ENCODE results near the gene TTC16. TPM values are rescaled to one million over a fixed set of nuclear protein-coding genes. Genes with fewer than 3 reads are reported as not detected.

Gene TTC16
- total and polyA plus RNA-seq, 7 donors = 0.01 to 0.10 (median 0.03) TPM; not detected in 4

DNA sequence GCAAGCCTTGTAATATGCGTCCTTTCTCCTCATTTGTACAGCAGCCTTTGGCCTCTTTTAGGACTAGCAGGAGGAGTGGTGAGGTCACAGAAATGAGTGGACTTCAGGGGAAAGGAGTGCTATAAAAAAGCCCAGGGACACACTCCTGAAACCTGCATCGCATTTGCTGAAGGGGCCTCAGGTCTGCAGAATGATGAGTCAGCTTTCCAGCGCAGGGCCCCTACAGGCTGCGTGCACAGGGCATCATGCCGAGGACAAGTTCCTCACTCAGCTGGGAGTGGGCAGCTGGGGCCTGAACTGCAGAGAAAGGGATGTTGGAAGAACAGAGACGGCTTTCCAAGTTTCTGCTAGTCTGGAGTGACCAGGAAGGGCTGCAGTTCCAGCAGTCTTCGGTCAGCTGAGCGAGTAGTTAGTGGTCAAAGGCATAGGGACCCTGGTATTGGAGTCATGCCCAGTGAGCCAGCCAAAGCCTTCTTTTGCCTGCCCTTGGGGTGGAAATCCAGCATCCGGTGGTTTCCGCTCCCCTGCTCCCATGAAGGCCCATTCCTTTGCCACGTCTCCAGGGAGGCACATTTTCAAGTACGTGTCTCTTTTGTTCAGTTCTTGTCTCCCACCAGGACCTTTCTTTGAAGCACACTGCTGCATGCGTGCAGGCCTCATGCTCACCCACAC, 26.4 kb upstream of the TTC16 start:
- H3K9me3 ChIP-seq = no peaks in the 10 kb centered on the region
- no peaks in the 10 kb centered on the region for H3K27me3 ChIP-seq (ENCODE audit: insufficient read depth in 3 of 3, low read length in 2 of 3)
- WGBS, 3 donors = 92 to 94% (median 93%) methylated on average over 13 of the region's 13 CpGs
- no peak overlapping the region for H3K4me3 ChIP-seq
- no peak for DNase-seq
- intact Hi-C loops (cut with DNase I) = no loop called here
- H3K4me1 ChIP-seq = no peaks in the 10 kb centered on the region
- TF ChIP-seq, protein P1, sequence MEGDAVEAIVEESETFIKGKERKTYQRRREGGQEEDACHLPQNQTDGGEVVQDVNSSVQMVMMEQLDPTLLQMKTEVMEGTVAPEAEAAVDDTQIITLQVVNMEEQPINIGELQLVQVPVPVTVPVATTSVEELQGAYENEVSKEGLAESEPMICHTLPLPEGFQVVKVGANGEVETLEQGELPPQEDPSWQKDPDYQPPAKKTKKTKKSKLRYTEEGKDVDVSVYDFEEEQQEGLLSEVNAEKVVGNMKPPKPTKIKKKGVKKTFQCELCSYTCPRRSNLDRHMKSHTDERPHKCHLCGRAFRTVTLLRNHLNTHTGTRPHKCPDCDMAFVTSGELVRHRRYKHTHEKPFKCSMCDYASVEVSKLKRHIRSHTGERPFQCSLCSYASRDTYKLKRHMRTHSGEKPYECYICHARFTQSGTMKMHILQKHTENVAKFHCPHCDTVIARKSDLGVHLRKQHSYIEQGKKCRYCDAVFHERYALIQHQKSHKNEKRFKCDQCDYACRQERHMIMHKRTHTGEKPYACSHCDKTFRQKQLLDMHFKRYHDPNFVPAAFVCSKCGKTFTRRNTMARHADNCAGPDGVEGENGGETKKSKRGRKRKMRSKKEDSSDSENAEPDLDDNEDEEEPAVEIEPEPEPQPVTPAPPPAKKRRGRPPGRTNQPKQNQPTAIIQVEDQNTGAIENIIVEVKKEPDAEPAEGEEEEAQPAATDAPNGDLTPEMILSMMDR (IDR thresholded peaks at IDR 0.05) = no peak
- H3K36me3 ChIP-seq (ENCODE audit: insufficient read depth in 1 of 2, low read depth in 1 of 2) = peaks cover 0 to 23% of the 10 kb centered on the region in 2 donors
- H3K27ac ChIP-seq = no peak overlapping the region
- no peak for ATAC-seq

DNA sequence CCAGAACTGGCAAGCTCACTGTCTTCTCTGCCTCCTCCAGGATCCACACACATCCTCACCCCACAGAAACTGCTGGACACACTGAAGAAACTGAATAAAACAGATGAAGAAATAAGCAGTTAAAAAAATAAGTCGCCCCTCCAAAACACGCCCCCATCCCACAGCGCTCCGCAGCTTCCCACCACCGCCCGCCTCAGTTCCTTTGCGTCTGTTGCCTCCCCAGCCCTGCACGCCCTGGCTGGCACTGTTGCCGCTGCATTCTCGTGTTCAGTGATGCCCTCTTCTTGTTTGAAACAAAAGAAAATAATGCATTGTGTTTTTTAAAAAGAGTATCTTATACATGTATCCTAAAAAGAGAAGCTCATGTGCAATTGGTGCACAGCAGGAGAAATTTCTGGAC, 25.1 kb upstream of the TTC16 start:
- Histone ChIP-seq H3K4me1 (no peaks in the 10 kb centered on the region), H3K36me3 (ENCODE audit: insufficient read depth in 1 of 2, low read depth in 1 of 2) (peaks cover 0 to 20% of the 10 kb centered on the region in 2 donors), H3K27me3 (ENCODE audit: insufficient read depth in 3 of 3, low read length in 2 of 3) (no peaks in the 10 kb centered on the region), H3K9me3 (no peaks in the 10 kb centered on the region), H3K27ac (no peak overlapping the region), H3K4me3 (no peak overlapping the region)
- WGBS, 3 donors = 94 to 96% (median 94%) methylated on average over 10 of the region's 10 CpGs
- TF ChIP-seq, protein P1 (IDR thresholded peaks at IDR 0.05) = no peak
- DNase-seq (no peak), ATAC-seq (no peak)
- intact Hi-C loops (cut with DNase I) = no loop called here

DNA sequence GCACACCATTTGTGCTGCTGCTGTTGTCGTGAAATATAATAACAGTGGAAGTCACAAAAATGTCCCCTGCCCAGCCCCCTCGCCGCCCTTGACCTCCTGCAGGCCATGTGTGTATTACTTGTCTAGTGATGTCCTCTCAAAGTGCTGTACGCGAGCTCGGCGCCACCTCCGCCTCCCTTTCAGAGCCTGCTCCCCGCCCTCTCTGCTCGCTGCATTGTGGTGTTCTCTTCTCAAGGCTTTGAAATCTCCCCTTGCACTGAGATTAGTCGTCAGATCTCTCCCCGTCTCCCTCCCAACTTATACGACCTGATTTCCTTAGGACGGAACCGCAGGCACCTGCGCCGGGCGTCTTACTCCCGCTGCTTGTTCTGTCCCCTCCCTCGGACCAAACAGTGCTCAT, 23.8 kb upstream of the TTC16 start:
- no peak for DNase-seq
- H3K4me1 ChIP-seq = no peaks in the 10 kb centered on the region
- WGBS, 3 donors = 83 to 87% (median 87%) methylated on average over 20 of the region's 20 CpGs
- H3K9me3 ChIP-seq = no peaks in the 10 kb centered on the region
- H3K4me3 ChIP-seq = no peak overlapping the region
- no peak for ATAC-seq
- H3K27me3 ChIP-seq (ENCODE audit: insufficient read depth in 3 of 3, low read length in 2 of 3) = no peaks in the 10 kb centered on the region
- intact Hi-C loops (cut with DNase I) = no loop called here
- H3K27ac ChIP-seq = no peak overlapping the region
- TF ChIP-seq, protein P1 (IDR thresholded peaks at IDR 0.05) = no peak
- H3K36me3 ChIP-seq (ENCODE audit: insufficient read depth in 1 of 2, low read depth in 1 of 2) = peaks cover 0 to 20% of the 10 kb centered on the region in 2 donors

DNA sequence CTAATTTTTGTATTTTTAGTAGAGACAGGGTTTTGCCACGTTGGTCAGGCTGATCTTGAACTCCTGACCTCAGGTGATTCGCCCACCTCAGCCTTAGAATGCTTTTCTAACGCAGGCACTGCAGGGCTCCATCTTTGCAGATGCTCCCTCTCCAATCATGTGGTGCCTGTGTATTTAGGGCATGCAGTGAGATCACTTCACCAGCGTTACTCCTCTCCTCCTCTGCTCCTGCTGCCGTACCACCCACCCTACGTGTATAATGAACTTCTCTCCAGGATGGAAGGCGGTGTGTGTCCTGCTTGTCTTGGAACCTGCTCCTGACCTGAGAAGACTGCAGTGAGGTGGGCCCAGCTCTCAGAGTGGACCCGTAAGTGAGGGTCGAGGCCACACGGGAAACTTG, 22.7 kb upstream of the TTC16 start:
- ATAC-seq = no peak

More for the DNA sequence above, 22.7 kb upstream of the TTC16 start:
- intact Hi-C loops (cut with DNase I) = no loop called here
- Histone ChIP-seq H3K27me3 (ENCODE audit: insufficient read depth in 3 of 3, low read length in 2 of 3) (no peaks in the 10 kb centered on the region), H3K4me1 (no peaks in the 10 kb centered on the region), H3K4me3 (no peak overlapping the region), H3K9me3 (no peaks in the 10 kb centered on the region), H3K36me3 (ENCODE audit: insufficient read depth in 1 of 2, low read depth in 1 of 2) (peaks cover 0 to 20% of the 10 kb centered on the region in 2 donors), H3K27ac (no peak overlapping the region)
- DNase-seq = no peak
- TF ChIP-seq, protein P1 (IDR thresholded peaks at IDR 0.05) = no peak
- 82 to 94% (median 88%) methylated on average over 10 of the region's 10 CpGs for WGBS, 3 donors

All from psoas muscle (tissue), 8 donors.